ENCODE data around the gene DPH1.

GRCh38 chr17:2025220-2025621 is 4.7 kb upstream of the DPH1 start, which contains the start of gene RTN4RL1:
- no peak for TF ChIP-seq CTCF (IDR thresholded peaks at IDR 0.05 in 8 of 11, conservative IDR thresholded peaks at IDR 0.05 in 3 of 11)
- peak in 1 of 3 donors; percentile 58 for TF ChIP-seq POLR2AphosphoS5 (IDR thresholded peaks at IDR 0.05)

Data from spleen (tissue), 7 donors.